ENCODE results near the gene MUC5AC. TPM values are rescaled to one million over a fixed set of nuclear protein-coding genes. Genes with fewer than 3 reads are reported as not detected.
"Not testable (repeated sequence)": the region's sequence is repeated elsewhere in the genome, so short reads cannot be mapped to it uniquely, and the experiment has no call there.

MUC5AC gene
- total and polyA plus RNA-seq, 3 experiments from 2014 or later: not detected

DNA sequence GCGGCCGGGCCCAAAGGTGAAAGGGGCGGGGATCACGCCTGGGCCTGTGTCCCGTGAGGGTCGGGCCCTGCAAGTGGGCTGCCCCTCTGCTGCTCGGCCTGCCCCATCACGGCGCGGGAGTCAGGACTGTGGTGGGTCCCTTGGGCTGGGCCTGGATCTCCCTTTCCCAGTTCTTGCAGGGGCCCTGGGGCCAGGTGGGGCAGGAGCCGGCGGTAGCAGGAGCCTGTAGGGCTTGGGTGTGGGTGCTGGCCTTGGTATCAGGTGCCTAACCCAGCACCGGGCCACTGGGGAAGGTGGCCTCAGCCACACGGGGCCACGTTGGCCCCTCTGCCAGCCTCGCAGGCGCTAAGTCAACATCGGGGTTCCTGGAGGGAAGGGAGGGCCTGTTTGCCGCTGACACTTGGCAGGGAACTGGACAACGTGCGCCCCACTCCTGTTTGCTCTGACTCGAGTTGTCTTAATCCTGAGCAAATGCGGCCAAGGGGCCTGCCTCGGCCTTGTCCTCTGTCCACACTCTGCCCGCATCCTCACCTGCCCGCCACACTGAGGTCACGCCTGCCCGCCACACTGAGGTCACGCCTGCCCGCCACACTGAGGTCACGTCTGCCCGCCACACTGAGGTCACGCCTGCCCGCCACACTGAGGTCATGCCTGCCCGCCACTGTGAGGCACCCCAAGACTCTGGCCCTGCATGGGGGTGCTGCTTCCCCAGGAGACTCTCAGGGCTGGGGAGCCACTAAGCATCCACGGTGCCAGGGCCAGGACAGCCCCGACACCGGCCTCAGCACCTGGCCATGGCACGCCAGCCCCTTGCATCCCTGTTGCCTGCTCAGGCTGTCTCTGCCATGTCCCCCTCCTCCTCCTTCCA, 50.9 kb downstream of the MUC5AC start:
- H3K9me3 Mint-ChIP-seq: peaks cover 17 to 34% (median 30%) of the 10 kb centered on the region in 5 donors

DNA sequence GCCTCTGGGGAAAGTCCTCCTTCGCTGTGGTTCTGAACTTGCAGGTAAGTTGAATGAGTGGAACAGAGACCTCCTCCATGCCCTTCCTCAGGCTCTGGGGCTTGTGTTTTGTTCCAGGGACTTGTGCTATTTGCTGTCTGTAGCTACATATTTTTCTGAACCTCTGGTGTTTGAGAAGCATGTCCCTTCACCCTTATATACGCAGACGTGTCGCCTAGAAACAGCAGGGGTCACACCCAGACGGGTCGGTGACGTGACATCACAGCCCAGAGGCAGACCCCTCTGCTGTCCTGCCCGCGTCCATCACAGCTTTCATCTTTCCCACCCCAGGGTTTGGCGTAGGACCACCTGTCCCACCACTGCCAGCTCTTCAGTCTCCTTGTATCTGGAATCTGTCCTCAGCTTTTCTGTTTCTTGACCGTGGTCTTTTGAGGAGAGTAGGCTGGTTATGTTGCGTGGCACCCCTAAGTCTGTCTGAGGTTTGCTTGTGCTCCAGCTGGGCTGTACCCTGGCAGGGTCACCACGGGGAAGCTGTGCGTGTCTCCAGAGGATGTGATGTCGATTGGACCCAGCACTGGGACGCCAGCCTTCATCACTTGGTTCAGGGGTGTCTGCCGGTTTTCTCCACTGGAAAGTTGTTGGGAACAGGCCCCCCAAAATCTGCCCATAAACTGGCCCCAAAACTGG, 51.8 kb downstream of the MUC5AC start:
- DNase-seq: peak in 1 of 5 donors; percentile 41
- H3K4me1 ChIP-seq (ENCODE audit: insufficient read depth, low read length): no peaks in the 10 kb centered on the region
- H3K36me3 Mint-ChIP-seq: peaks cover 0 to 5% (median 5%) of the 10 kb centered on the region in 3 donors
- H3K9me3 Mint-ChIP-seq: peaks cover 21 to 38% (median 30%) of the 10 kb centered on the region in 5 donors
- H3K9me3 ChIP-seq (ENCODE audit: low read length): no peaks in the 10 kb centered on the region
- H3K36me3 ChIP-seq (ENCODE audit: insufficient read depth, low read length): no peaks in the 10 kb centered on the region
- H3K4me3 Mint-ChIP-seq: no peak overlapping the region
- ChIA-PET CTCF (no interaction called here), POLR2A (no interaction called here)
- H3K27ac ChIP-seq (ENCODE audit: low read depth, low read length): no peak overlapping the region
- H3K27ac Mint-ChIP-seq: peak overlapping the region in 1 of 8 donors; percentile 16
- no peak overlapping the region for H3K4me3 ChIP-seq (ENCODE audit: low read length)
- peaks cover 20 to 21% of the 10 kb centered on the region in 2 donors for H3K27me3 Mint-ChIP-seq
- no peaks in the 10 kb centered on the region for H3K4me1 Mint-ChIP-seq
- no peaks in the 10 kb centered on the region for H3K27me3 ChIP-seq (ENCODE audit: insufficient read depth, low read length, poor library complexity, severe bottlenecking)

More for the DNA sequence above, 50.9 kb downstream of the MUC5AC start:
- Histone ChIP-seq H3K27ac (ENCODE audit: low read depth, low read length) (no peak overlapping the region), H3K27me3 (ENCODE audit: insufficient read depth, low read length, poor library complexity, severe bottlenecking) (no peaks in the 10 kb centered on the region), H3K9me3 (ENCODE audit: low read length) (no peaks in the 10 kb centered on the region), H3K36me3 (ENCODE audit: insufficient read depth, low read length) (no peaks in the 10 kb centered on the region), H3K4me3 (ENCODE audit: low read length) (no peak overlapping the region), H3K4me1 (ENCODE audit: insufficient read depth, low read length) (no peaks in the 10 kb centered on the region)
- ChIA-PET CTCF (interaction anchor here (0.7 kb wide), 1 partner anchor 366 kb away, joined by 3 read pairs; no protein-coding TSS in a partner anchor), POLR2A (no interaction called here)
- Mint-ChIP-seq H3K27me3 (peaks cover 20 to 21% of the 10 kb centered on the region in 2 donors), H3K27ac (no peak overlapping the region), H3K36me3 (peaks cover 0 to 5% (median 5%) of the 10 kb centered on the region in 3 donors), H3K4me1 (no peaks in the 10 kb centered on the region), H3K4me3 (no peak overlapping the region)
- DNase-seq: peak in 1 of 5 donors; percentile 42

- no peaks in the 10 kb centered on the region for H3K36me3 ChIP-seq (ENCODE audit: insufficient read depth, low read length)
- H3K27ac Mint-ChIP-seq: no peak overlapping the region
- ChIA-PET CTCF (no interaction called here), POLR2A (no interaction called here)
- H3K9me3 ChIP-seq (ENCODE audit: low read length): no peaks in the 10 kb centered on the region
- H3K4me3 Mint-ChIP-seq: no peak overlapping the region
- peaks cover 0 to 5% (median 5%) of the 10 kb centered on the region in 3 donors for H3K36me3 Mint-ChIP-seq
- H3K27me3 ChIP-seq (ENCODE audit: insufficient read depth, low read length, poor library complexity, severe bottlenecking): no peaks in the 10 kb centered on the region
- H3K4me1 Mint-ChIP-seq: no peaks in the 10 kb centered on the region
- no peak overlapping the region for H3K27ac ChIP-seq (ENCODE audit: low read depth, low read length)
- H3K4me1 ChIP-seq (ENCODE audit: insufficient read depth, low read length): no peaks in the 10 kb centered on the region
- H3K27me3 Mint-ChIP-seq: peaks cover 24 to 25% of the 10 kb centered on the region in 2 donors
- DNase-seq: no peak
- no peak overlapping the region for H3K4me3 ChIP-seq (ENCODE audit: low read length)
- peaks cover 23 to 38% (median 32%) of the 10 kb centered on the region in 5 donors for H3K9me3 Mint-ChIP-seq
Measured at GRCh38 chr11:1211838-1212237, 54.1 kb downstream of the MUC5AC start.

- CTCF ChIA-PET; H3K27ac ChIP-seq (ENCODE audit: low read depth, low read length); H3K27ac Mint-ChIP-seq; DNase-seq; H3K36me3 Mint-ChIP-seq; H3K4me3 ChIP-seq (ENCODE audit: low read length); H3K4me1 Mint-ChIP-seq; H3K4me3 Mint-ChIP-seq; POLR2A ChIA-PET; H3K36me3 ChIP-seq (ENCODE audit: insufficient read depth, low read length); H3K9me3 ChIP-seq (ENCODE audit: low read length); H3K27me3 ChIP-seq (ENCODE audit: insufficient read depth, low read length, poor library complexity, severe bottlenecking); H3K4me1 ChIP-seq (ENCODE audit: insufficient read depth, low read length): not testable (repeated sequence)
- H3K27me3 Mint-ChIP-seq: peaks cover 15 to 17% of the 10 kb centered on the region in 2 donors
- peaks cover 16 to 30% (median 23%) of the 10 kb centered on the region in 5 donors for H3K9me3 Mint-ChIP-seq
Measured at GRCh38 chr11:1215826-1216225, 58.1 kb downstream of the MUC5AC start.

- Mint-ChIP-seq H3K4me3 (no peak overlapping the region), H3K27ac (peak overlapping the region in 1 of 8 donors; percentile 52), H3K4me1 (no peaks in the 10 kb centered on the region), H3K9me3 (peaks cover 6 to 17% (median 10%) of the 10 kb centered on the region in 5 donors), H3K36me3 (peaks cover 0 to 4% (median 1%) of the 10 kb centered on the region in 3 donors), H3K27me3 (peaks cover 6 to 13% of the 10 kb centered on the region in 2 donors)
- H3K4me1 ChIP-seq (ENCODE audit: insufficient read depth, low read length): no peaks in the 10 kb centered on the region
- CTCF ChIA-PET: no interaction called here
- POLR2A ChIA-PET: no interaction called here
- H3K9me3 ChIP-seq (ENCODE audit: low read length): no peaks in the 10 kb centered on the region
- H3K36me3 ChIP-seq (ENCODE audit: insufficient read depth, low read length): no peaks in the 10 kb centered on the region
- no peak overlapping the region for H3K27ac ChIP-seq (ENCODE audit: low read depth, low read length)
- no peaks in the 10 kb centered on the region for H3K27me3 ChIP-seq (ENCODE audit: insufficient read depth, low read length, poor library complexity, severe bottlenecking)
- H3K4me3 ChIP-seq (ENCODE audit: low read length): no peak overlapping the region
- no peak for DNase-seq
Measured at GRCh38 chr11:1217151-1217550, 59.4 kb downstream of the MUC5AC start.

DNA sequence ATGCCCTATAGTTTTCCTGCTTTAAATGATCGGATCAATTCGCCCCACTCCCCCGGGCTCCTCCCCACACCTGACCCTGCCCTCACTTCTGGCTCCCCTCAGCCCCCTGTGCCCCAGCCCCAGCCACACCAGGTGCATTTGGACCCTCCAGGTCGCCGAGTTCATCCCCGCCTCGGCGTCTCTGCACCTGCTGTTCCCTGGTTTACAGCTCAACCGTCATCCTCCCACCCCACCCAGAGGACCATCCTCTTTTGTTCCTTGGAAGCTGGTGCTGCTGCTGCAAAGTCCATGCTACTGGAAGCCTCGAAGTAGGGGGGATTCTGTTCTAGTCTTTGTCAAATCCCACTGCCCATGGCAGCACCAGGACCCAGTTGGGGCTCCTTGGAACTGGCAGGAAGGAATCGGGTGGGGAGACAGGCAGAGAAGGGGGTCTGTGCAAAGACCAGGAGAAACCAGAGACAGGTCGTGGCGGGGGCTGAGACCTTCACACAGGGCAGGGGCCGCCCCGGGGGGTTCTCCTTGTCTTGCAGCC, 60.6 kb downstream of the MUC5AC start:
- ChIA-PET CTCF (no interaction called here), POLR2A (no interaction called here)
- no peaks in the 10 kb centered on the region for H3K27me3 ChIP-seq (ENCODE audit: insufficient read depth, low read length, poor library complexity, severe bottlenecking)
- Mint-ChIP-seq H3K27ac (peak overlapping the region in 1 of 8 donors; percentile 47), H3K27me3 (peaks cover 4 to 11% of the 10 kb centered on the region in 2 donors), H3K36me3 (no peaks in the 10 kb centered on the region), H3K4me3 (no peak overlapping the region), H3K9me3 (peaks cover 2 to 8% (median 6%) of the 10 kb centered on the region in 5 donors), H3K4me1 (no peaks in the 10 kb centered on the region)
- no peak overlapping the region for H3K27ac ChIP-seq (ENCODE audit: low read depth, low read length)
- H3K36me3 ChIP-seq (ENCODE audit: insufficient read depth, low read length): no peaks in the 10 kb centered on the region
- DNase-seq: no peak
- no peaks in the 10 kb centered on the region for H3K9me3 ChIP-seq (ENCODE audit: low read length)
- no peaks in the 10 kb centered on the region for H3K4me1 ChIP-seq (ENCODE audit: insufficient read depth, low read length)
- H3K4me3 ChIP-seq (ENCODE audit: low read length): no peak overlapping the region

- no peaks in the 10 kb centered on the region for H3K36me3 Mint-ChIP-seq
- no peak overlapping the region for H3K4me3 Mint-ChIP-seq
- Histone ChIP-seq H3K36me3 (ENCODE audit: insufficient read depth, low read length) (no peaks in the 10 kb centered on the region), H3K9me3 (ENCODE audit: low read length) (no peaks in the 10 kb centered on the region), H3K4me3 (ENCODE audit: low read length) (no peak overlapping the region), H3K27ac (ENCODE audit: low read depth, low read length) (no peak overlapping the region), H3K27me3 (ENCODE audit: insufficient read depth, low read length, poor library complexity, severe bottlenecking) (no peaks in the 10 kb centered on the region), H3K4me1 (ENCODE audit: insufficient read depth, low read length) (no peaks in the 10 kb centered on the region)
- no peaks in the 10 kb centered on the region for H3K4me1 Mint-ChIP-seq
- ChIA-PET CTCF (no interaction called here), POLR2A (no interaction called here)
- H3K9me3 Mint-ChIP-seq: peaks cover 0 to 6% (median 3%) of the 10 kb centered on the region in 5 donors
- H3K27me3 Mint-ChIP-seq: peaks cover 4 to 11% of the 10 kb centered on the region in 2 donors
- no peak overlapping the region for H3K27ac Mint-ChIP-seq
- DNase-seq: peak in 1 of 5 donors; percentile 32
Measured at GRCh38 chr11:1218788-1219445, 61.2 kb downstream of the MUC5AC start.

Data from CD8-positive, alpha-beta memory T cell (primary cell).